HG03103 (cell line): ENCODE measurements around the gene CGA.
"Not testable (repeated sequence)": the region's sequence is repeated elsewhere in the genome, so short reads cannot be mapped to it uniquely, and the experiment has no call there.

Source experiments
- ATAC-seq: cut with Tn5 transposase; IDR thresholded peaks from one replicate; pipeline ENCODE4 v1.9.1; 2021; ENCODE audit warnings: low read depth; ENCODE audit not compliant: unreplicated experiment

The CGA gene

DNA sequence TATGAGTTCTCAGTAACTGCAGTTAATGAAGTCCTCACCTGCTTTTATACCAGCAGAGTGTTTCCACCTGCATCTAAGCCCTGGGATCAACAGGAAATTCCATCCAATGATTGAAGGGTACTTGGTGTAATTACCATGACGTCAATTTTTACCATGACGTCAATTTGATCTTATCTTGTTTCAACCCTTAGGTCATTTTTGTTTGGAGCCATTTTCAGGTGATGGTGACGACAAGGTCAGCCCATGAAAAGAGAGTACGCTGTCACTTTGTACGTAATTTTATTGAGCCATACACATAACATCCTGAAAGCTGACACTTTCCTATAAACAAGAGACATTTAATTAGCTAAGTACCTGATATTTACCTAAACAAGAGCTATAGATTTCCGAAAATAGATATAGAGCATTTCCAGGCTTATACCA, at the start of gene CGA:
CGA (minus strand) TSS at position 20 of the 423 bp plus-strand sequence. CDS start 6,906 bp downstream, outside the sequence.
- no peak for ATAC-seq

DNA sequence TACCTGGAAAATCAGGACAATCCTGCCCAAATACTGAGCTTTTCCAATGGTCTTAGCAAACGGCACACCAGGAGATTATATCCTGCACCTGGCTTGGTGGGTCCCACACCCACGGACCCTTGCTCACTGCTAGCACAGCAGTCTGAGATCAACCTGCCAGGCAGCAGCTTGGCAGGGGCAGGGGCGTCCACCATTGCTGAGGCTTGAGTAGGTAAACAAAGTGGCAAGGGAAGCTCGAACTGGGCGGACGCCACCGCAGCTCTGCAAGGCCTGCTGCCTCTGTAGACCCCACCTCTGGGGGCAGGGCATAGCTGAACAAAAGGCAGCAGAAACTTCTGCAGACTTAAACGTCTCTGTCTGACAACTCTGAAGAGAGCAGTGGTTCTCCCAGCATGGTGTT, 45.0 kb upstream of the CGA start:
- ATAC-seq = not testable (repeated sequence)

DNA sequence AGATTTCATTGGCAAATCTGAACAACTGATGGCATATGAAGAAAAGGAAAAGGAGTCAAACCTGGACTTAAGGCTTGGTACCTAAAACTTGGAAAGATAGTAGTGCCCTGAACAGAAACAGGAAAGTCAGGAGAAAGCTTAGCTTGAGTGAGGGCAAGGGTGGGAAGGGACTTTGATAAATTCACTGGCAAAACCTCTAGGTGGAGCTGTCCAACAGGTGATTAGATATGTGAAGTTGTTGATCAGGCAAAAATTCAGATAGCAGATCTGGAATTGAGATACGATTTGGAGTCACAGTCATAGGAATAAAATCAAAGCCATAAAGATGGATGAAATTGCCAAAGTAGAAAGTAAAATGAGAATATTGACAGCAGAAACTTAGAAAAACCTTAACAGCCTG, 44.3 kb upstream of the CGA start:
- ATAC-seq = no peak

GRCh38 chr6:87136963-87137362, 42.1 kb upstream of the CGA start:
- ATAC-seq = no peak

- ATAC-seq = no peak
Measured at GRCh38 chr6:87127737-87128136, 32.8 kb upstream of the CGA start.

DNA sequence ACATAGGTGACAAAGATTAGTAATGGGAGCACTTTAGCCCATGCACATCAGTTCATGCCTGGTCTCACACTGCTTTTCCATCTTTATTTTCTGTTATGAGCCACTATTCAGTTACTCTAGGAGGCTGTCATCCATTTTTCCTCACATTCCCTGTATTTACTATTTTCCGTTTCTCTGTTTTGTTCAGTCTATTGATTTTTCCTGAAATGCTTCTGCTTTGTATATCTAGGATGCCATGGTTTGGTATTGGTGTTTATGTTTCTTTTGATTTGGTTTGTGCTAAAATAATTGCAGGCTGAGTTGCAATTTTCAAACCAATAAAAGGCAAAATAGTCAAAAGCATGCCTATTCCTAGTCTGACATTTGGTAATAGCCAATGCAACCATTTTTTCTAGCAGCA, 31.6 kb upstream of the CGA start:
- no peak for ATAC-seq

DNA sequence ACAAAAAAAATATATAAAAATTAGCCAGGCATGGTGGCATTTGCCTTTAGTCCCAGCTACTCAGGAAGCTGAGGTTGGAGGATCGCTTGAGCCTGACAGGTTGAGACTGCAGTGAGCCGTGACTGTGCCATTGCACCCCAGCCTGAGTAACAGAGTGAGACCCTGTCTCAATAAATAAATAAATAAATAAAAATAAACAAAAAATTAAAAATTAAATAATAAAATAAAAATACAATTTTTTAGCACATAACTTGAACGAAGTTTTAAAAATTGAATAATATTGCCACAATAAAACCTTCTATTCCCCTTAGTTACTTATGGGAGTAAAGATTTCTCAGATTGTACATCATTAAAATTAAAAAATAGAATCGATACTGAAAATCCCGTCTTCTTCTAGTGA, 29.2 kb upstream of the CGA start:
- no peak for ATAC-seq

DNA sequence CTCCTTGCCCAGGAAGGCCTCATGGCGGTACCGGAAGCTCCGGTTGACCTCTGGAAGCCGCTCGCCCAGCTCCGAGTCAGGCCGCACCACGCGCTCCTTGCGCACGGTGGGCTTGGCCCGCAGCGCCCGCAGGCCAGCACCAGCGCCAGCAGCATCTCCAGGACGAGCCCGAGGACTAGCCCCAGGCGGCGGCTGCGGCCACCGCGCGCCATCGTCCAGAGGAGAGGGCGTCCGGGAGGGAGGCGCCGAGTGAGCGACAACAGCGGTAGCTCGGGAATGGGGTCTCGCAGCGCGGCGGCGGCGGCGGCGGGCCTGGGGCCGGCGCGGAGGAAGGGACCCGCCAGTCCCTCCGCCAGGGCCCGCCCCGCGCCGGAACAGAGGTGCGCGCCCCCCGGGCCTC, 27.6 kb upstream of the CGA start:
- ATAC-seq = no peak

DNA sequence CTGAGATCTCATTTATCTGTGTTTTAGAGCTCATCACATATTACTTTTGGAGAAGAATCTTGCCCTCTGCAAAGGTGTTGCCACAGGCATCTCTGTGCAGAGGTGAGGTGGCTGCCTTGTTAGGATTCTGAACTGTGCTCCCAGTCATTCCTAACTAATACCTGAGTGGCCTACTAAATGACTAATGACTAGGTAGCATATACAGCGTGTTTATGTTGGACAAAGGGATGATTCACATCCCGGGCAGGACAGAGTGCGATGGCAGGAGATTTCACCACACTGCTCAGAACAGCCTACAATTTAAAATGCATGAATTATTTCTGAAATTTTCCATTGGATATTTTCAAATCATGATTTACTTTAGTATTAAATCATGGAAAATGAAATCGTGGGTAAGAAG, 23.1 kb upstream of the CGA start:
- no peak for ATAC-seq

DNA sequence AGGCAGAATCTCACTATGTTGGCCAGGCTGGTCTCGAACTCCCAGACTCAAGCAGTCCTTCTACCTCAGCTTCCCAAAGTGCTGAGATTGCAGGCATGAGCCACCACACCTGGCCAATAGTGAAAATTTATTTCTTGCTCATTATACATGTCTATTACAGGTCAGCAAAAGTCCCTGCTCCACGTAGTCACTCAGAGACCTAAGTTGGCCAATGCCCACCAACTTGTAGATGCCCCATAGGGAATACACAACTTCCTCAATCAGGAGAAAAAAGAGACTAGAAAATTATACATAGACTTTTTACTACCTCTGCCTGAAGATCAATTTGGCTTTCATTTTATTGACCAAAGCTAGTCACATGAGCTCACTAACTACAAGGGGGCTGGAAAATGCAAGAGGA, 22.0 kb upstream of the CGA start:
- ATAC-seq = no peak

DNA sequence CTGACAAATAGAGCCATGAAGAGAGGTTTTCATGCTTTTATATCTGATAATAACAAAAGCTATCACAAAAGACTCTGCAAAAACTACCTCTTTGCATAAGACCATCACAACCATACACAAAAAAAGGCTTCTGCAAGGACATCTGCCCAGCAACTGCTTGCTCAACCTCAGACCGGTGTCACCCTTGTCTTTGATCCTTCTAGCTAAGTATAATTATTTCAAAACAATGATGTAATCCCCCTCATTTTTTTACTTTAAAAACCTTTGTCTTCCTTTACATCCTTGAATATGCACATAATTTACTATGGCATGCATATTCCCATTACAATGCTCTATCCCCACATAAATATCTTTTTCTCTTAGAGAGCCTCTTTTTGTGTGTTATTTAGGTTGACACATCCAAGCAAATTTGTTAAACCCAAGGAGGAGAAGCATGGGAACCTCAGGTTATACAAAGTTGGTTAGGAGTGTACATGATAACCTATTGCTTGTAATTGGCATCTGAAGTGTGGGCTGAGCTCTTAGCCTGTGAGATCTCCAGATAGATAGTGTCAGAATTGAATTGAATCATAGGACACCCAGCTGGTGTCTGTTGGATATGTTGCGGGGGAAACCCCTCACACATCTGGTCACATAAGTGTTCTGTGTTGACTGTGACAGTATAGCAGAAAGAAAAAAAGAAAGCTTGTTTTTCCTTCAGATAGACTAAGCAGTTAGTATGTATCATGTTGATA, 20.7 kb upstream of the CGA start:
- peak; percentile 93 for ATAC-seq

DNA sequence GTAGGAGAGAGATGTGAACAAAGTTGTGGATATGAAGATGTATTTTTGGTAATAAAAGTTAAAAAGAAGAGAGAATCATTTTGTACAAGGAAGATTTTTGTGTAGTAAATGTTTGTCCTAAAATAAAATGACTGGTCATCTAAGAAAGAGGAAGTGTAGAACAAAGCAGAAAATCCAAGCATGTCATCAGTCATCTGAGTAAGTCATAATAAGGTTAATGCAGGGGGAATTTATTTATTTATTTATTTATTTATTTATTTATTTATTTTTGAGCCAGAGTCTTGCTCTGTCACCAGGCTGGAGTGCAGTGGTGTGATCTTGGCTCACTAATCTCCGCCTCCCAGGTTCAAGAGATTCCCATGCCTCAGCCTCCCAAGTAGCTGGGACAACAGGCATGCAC, 15.7 kb upstream of the CGA start:
- no peak for ATAC-seq

DNA sequence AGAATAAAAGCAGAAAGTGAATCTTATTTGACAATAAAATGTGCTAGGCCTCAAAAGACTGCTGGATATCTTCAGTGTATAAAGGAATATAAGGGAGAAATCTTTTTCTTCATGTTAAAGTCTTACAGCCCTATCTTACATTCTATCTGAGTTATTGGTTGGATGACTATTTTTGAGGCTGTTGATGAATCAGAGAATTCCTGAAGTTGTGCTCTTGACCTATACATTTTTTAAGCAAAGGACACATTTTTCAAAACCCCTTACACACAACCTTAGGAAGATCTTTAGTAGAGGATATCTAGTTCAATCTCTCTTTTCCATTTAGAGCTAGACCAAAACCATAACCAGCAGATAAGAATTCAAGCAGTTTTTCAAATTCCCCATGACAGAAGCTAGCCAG, 10.9 kb upstream of the CGA start:
- ATAC-seq = no peak

DNA sequence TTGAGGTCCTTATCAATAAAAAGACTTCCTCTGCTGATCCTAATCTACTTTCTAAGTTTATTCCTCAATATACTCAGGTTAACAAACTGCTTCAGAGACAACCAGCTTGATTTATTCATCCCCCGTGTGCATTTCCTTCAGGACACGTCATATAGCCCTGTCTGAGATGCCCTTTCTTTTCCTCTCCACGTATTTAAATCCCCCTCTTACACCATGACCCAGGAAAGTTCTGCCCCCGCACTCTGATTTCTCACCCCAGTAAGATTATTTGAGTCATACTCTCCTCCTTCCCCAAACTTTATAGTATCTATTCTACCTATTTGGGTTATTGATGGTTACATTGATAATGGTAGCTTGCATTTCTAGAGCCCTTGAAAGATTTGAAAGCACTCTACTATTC, 9.8 kb upstream of the CGA start:
- ATAC-seq = no peak

- no peak for ATAC-seq
Measured at GRCh38 chr6:87103977-87104601, 9.2 kb upstream of the CGA start.

GRCh38 chr6:87102151-87102621, 7.3 kb upstream of the CGA start:
- no peak for ATAC-seq

GRCh38 chr6:87101067-87101466, 6.2 kb upstream of the CGA start:
- ATAC-seq = no peak

- no peak for ATAC-seq
Measured at GRCh38 chr6:87100216-87100615, 5.3 kb upstream of the CGA start.

DNA sequence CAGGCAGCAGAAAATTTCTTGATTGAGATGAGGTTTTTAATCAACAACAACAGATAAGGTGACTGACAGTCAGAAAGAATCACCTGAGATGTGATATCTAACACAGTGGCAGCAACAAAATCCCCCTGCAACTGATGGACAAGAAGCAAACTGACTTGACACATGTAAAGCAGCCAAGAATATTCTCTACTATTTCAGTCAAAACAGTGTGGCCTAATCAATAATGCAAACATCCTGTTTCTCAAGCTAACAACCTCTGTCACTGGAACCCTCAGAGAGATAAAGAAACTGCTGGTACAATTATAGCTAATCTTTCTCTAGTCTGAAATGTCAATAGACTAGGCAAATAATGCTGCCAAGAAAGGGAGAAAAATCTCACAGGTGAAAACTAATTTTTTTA, 4.6 kb upstream of the CGA start:
- peak; percentile 76 for ATAC-seq

DNA sequence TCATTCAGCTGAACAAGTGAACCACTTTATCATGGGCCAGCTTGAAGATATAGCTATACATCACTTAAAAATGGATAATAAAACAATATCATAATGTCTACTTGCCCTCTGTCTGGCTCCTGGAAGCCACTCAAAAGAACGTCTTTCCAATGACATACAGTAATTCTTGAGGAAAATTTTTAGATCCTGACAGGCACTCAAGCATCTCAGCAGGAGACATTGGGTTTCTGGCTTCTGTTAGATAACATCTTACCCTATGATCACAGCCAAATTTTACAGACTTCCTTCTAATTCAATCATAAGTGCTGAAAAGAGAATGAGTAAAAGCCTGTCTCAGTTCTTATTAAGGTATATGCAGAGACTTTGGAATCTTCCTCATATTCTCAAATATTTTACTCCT, 330 bp downstream of the CGA start:
- ATAC-seq = no peak

- no peak for ATAC-seq
Measured at GRCh38 chr6:87093651-87094050, 1.3 kb downstream of the CGA start.

DNA sequence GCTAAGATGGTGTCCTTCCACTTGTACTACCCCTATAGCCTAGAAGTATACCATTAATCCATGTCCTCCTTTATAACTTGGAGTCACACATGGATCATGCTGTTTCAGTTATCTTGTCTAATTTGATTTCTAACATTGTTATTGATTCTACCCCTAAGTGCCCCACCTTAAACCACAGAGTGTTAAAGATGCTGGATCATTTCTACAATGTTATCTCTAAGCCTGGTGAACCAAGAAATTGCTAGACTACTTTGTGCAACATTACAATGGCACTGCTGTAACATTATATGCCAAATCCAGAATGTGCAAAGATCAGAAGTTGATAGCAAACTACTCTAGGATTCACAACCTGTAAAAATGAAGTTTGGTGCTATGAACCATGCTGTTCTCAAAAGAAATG, 1.7 kb downstream of the CGA start:
- no peak for ATAC-seq
